Retinal pigment epithelial cell (primary cell): Measurements from ENCODE around the gene FRMD4A.
A peak's percentile ranks its signal among the peaks of the same experiment; 100 is the strongest.

Experiments
- DNase-seq: peaks from one replicate; pipeline ENCODE4 v3.0.0-alpha.2; 2010; ENCODE audit warnings: low read depth
- H3K4me3 ChIP-seq: 2 replicates; pipeline ENCODE4 v1.5.1; 2011; ENCODE audit warnings: mild to moderate bottlenecking, low read length, control low read depth, moderate library complexity
- TF ChIP-seq, protein P1 (sequence below): conservative IDR thresholded peaks from 2 replicates; pipeline ENCODE4 v1.5.1; 2011; ENCODE audit warnings: low read depth, low read length, control low read depth, inconsistent platforms

FRMD4A gene

DNA sequence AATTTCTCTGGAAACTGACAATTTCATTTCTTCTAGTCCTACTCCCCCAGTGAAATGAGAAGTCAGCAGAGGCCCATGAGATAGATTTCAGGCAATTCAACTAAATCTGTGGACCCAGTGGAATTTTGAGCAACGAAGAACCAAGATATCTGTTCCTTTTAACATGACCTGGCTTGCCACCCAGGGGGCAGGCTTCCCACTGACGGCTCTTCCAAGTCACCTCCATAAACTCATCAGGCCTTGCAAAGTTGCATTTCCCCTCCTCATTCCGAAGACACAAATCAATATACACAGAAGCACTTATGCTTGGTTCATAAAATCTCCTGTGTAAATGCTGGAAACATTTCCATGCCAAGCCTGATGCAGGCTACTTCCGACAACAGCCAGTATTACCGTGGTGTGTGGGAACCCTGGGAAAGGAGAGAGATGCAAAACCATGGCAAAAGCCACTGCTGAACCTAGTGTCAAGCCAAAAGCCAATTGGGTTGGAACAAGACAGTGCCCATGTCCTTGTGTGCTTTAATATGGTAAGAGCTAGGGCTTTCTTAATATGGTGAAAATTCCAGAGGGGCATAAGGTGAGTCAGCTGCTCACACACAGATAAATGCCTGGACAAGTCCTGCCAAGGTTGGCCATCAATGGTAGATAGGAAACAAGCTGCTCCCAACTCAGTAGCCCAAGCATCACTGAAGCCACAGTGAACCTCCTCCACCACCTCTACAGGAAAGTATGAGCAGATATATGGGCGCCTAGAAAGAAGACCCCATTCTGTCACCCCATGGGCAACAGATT lies 1.6 kb downstream of the FRMD4A start:
- no peak overlapping the region for H3K4me3 ChIP-seq

DNA sequence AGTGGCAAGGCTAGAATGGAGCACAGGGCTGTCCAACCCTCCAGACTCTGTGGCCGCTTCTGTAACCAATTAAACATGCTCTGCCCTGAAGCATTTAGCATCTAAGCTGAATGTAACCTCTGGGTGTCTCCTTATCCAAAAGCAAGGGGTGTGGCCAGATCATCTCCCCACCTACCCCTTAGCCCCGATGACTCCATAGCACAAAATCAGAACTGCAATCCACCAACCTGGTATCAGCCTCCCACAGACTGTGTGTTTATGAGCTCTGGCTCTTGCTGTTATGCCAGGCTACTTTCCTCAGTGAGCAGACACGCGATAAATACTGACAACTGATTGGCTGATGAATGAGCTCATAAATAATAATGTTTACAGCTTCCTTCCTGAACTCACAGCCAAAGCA lies 3.2 kb downstream of the FRMD4A start:
- no peak for DNase-seq
- TF ChIP-seq, protein P1, sequence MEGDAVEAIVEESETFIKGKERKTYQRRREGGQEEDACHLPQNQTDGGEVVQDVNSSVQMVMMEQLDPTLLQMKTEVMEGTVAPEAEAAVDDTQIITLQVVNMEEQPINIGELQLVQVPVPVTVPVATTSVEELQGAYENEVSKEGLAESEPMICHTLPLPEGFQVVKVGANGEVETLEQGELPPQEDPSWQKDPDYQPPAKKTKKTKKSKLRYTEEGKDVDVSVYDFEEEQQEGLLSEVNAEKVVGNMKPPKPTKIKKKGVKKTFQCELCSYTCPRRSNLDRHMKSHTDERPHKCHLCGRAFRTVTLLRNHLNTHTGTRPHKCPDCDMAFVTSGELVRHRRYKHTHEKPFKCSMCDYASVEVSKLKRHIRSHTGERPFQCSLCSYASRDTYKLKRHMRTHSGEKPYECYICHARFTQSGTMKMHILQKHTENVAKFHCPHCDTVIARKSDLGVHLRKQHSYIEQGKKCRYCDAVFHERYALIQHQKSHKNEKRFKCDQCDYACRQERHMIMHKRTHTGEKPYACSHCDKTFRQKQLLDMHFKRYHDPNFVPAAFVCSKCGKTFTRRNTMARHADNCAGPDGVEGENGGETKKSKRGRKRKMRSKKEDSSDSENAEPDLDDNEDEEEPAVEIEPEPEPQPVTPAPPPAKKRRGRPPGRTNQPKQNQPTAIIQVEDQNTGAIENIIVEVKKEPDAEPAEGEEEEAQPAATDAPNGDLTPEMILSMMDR = no peak
- H3K4me3 ChIP-seq = no peak overlapping the region

More for the DNA sequence above, 1.6 kb downstream of the FRMD4A start:
- DNase-seq = no peak
- TF ChIP-seq, protein P1 = peak; percentile 4

DNA sequence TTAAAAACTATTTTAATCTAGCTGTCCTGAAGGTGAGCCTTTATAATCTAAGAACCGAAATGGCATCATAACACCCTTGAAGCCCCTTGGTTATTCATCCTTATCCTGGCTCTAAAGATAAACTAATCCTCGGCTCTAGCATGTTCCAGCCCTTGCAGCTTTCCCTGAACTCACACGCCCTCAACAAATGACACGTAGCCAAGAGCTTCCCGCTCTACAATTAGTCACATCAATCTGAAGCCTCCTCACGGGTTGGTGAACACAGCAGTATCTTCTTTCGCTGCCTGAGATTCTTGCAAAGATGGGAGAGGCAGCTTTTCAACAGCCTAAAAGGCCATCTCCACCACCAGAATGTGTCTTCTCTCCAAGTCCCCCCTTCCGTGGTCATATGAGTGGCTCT lies 4.1 kb downstream of the FRMD4A start:
- no peak overlapping the region for H3K4me3 ChIP-seq
- TF ChIP-seq, protein P1 = no peak
- DNase-seq = no peak

DNA sequence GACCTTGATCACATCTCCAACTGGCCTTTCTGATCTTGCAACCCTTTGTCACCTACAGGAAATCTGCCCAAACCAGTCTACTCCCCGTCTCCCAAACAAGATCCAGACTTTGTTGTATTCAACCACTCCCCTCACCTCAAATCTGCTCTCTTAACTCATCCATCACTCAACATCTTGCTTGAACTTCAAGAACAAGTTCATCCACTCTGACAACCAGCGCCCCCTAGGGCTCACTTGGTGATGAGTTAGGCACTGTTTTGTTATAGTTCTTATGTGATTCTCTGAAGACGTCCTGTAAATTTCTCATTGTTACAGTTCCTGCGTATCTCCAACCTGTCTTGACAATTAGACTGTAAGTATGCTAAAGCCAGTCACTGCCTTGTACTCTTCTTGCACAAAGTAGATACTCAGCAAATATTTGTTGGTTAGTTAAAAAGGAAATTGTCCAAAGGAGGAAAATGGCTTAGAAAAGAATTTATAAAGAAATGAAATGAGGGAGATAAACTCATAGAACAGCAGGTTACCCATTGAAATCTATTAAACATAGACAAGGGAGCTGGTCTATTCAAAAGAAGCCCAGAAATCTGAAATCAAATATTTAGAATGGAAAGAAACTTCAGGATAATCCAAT lies 5.3 kb downstream of the FRMD4A start:
- TF ChIP-seq, protein P1 = peak; percentile 51
- no peak for DNase-seq
- H3K4me3 ChIP-seq = no peak overlapping the region

DNA sequence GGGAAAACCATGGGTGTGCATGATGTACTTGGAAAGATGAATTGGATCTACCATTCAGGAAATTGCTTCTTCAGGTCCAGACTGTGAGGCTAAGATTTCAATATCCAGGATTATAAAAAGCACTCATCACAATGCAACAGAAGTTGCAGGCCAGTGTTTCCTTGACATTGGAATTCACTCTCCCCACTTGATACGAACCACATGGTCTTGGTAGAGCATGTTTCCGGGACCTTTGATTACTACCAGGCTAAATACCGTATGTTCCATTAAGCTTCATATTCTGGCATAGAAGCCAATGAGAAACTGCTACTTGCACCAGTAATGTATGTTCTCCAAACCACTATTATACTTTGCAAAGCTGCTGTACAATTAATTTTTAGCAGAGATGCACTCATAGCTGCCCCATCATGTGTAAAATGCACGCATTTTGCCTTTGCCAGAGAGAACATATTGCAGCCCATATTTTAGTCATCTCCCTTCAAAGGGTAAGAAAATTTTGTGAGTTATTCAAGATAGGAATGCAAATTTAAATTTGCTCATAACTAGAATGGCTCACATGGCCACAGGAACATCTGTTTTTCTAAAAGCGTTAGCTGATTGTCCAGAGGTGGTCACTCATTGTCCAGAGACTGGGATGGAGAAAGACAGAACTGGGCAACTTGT lies 8.1 kb downstream of the FRMD4A start:
- TF ChIP-seq, protein P1 = no peak
- DNase-seq = no peak
- no peak overlapping the region for H3K4me3 ChIP-seq

DNA sequence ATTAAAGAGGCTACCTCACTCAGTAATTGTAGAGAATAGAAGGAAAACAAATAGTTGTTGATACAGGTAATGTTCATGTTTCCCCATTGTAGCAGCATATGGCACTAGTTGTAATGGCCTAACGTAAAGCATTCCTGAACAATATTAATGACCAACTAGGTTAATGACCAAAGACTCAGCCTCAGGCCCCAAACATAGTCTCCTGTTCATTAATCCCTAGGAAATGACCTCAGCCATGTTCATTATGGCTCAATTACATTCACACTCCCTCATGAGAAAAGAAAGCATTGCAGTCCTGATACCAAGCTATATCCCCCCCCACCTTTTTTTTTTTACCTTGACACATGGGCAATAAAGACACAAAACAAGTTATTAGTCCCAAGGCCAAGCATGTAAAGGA lies 12.7 kb downstream of the FRMD4A start:
- no peak overlapping the region for H3K4me3 ChIP-seq
- TF ChIP-seq, protein P1 = no peak
- no peak for DNase-seq
